Nephron (organoid): Measurements from ENCODE around the gene GNPTG.

Source experiments
- H3K27ac Mint-ChIP-seq, 3 experiments: 2 replicates each; pipeline ENCODE4 v1.8.0; 2020; ENCODE audit warnings: mixed read lengths in 3 of 3, mild to moderate bottlenecking in 2 of 3, moderate library complexity in 1 of 3
- H3K27me3 Mint-ChIP-seq: 2 replicates; pipeline ENCODE4 v1.8.0; 2021; ENCODE audit warnings: low read depth, mild to moderate bottlenecking, moderate library complexity, mixed read lengths
- H3K36me3 Mint-ChIP-seq: 2 replicates; pipeline ENCODE4 v1.8.0; 2020; ENCODE audit warnings: low read depth, mixed read lengths
- H3K4me1 Mint-ChIP-seq: 2 replicates; pipeline ENCODE4 v1.8.0; 2020; ENCODE audit warnings: mixed read lengths
- H3K4me3 Mint-ChIP-seq, 3 experiments: 2 replicates each; pipeline ENCODE4 v1.8.0; 2020; ENCODE audit warnings: mild to moderate bottlenecking in 3 of 3, mixed read lengths in 3 of 3, moderate library complexity in 2 of 3
- H3K9me3 Mint-ChIP-seq: 2 replicates; pipeline ENCODE4 v1.8.0; 2020; ENCODE audit warnings: mixed read lengths
- CTCF ChIP-seq, 3 experiments: fragments of 200-600 bp; sonication (generic); IDR thresholded peaks; one replicate each; pipeline ENCODE4 v1.5.0; 2021; ENCODE audit warnings: antibody characterized with exemption in 3 of 3; ENCODE audit not compliant: unreplicated experiment in 3 of 3

The GNPTG gene

DNA sequence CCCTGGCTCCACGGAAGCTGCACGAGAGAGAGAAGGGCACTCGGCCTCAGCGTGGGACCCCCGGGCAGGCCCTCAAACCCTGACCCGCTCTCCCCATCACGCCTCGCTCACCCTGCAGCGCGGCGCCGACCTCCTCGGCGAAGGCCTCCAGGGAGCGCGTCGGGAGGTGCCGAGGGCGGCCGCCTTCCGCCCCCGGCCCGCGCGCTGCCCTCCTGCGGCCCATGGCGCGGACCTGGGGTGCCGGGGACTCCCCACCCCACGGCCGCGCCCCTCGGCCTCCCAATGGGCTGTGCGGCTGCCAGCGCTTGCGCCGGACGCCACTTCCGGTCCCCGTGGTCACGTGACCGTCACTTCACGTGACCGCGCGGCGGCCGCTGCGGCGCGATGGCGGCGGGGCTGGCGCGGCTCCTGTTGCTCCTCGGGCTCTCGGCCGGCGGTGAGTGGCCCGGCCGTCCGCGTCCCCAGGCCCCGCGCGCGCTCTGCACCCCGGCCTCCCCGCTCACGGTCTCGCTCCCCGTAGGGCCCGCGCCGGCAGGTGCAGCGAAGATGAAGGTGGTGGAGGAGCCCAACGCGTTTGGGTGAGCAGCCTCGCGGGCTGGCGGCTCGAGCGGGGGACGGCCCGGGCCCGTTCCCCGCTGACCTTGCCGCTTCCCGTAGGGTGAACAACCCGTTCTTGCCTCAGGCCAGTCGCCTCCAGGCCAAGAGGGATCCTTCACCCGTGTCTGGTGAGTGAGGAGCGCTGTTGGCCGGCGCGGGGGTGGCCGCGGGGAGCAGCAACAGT, at the start of gene GNPTG, which contains the start of gene TSR3:
TSS of gene GNPTG (plus strand) at position 350 of the 781 bp plus-strand sequence. CDS start at position 385, 35 bp downstream.
TSS of gene TSR3 (minus strand) at position 297 of the 781 bp plus-strand sequence. CDS start at position 223, 74 bp downstream.
- Mint-ChIP-seq H3K27ac (peak within 1 kb of the TSS in 1 of 3 experiments; percentile 79), H3K9me3 (peaks cover 2% of the 10 kb centered on the region), H3K4me3 (peak within 1 kb of the TSS; percentile 87 to 97 (median 96)), H3K36me3 (no peaks in the 10 kb centered on the region), H3K4me1 (peaks cover 24% of the 10 kb centered on the region), H3K27me3 (peaks cover 3% of the 10 kb centered on the region)
- TF ChIP-seq CTCF (IDR thresholded peaks at IDR 0.05; ENCODE audit: unreplicated experiment in 3 of 3) = no peak

DNA sequence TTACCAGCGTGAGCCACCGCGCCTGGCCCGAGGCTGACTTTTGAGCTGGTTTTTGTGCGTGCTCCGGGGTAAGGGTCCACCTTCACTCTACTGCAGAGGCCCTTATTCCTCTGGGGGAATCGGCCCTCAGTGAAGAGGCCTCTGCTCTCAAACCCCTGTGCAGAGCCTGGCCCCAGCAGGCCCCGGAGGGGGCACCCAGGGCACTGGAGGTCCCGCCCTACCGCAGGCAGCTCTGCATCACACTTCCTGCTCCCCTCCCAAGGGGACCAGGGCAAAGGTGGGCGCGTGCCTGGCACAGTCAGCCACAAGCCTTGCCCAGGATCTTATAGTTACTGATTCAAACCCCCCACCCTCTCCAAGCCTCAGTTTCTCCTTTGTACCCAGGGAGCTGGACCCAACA, 45.9 kb upstream of the GNPTG start:
- no peak for TF ChIP-seq CTCF (IDR thresholded peaks at IDR 0.05; ENCODE audit: unreplicated experiment in 3 of 3)
- H3K4me3 Mint-ChIP-seq = no peak overlapping the region
- H3K4me1 Mint-ChIP-seq = peaks cover 9% of the 10 kb centered on the region
- no peak overlapping the region for H3K27ac Mint-ChIP-seq
- no peaks in the 10 kb centered on the region for H3K9me3 Mint-ChIP-seq
- no peaks in the 10 kb centered on the region for H3K36me3 Mint-ChIP-seq
- H3K27me3 Mint-ChIP-seq = peaks cover 18% of the 10 kb centered on the region

DNA sequence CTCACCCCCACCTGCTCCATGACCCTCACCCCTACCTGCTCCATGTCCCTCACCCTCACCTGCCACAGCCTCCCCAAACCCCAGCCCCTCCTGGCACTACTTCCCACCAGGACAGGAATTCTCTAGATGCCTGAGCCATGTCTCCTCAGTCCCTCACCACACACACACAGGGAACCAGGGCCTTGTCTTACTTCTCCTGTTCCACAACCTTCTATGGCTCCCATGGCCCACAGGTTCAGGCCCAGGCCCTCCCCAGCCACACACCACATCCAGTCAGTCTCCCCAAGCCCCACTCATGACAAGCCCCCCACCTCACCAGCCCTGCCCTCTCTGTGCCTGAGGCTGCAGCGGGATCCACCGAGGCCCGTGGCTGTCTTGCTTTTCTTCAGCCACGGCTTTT, 45.4 kb upstream of the GNPTG start:
- H3K27me3 Mint-ChIP-seq = peaks cover 18% of the 10 kb centered on the region
- peak overlapping the region in 2 of 3 experiments; percentile 69 to 79 for H3K27ac Mint-ChIP-seq
- H3K36me3 Mint-ChIP-seq = no peaks in the 10 kb centered on the region
- TF ChIP-seq CTCF (IDR thresholded peaks at IDR 0.05; ENCODE audit: unreplicated experiment in 3 of 3) = no peak
- no peaks in the 10 kb centered on the region for H3K9me3 Mint-ChIP-seq
- peak overlapping the region; percentile 56 to 77 (median 73) for H3K4me3 Mint-ChIP-seq
- H3K4me1 Mint-ChIP-seq = peaks cover 14% of the 10 kb centered on the region

- peak overlapping the region; percentile 100 for H3K27ac Mint-ChIP-seq
- H3K4me3 Mint-ChIP-seq = peak overlapping the region; percentile 86 to 94 (median 92)
- no peak for TF ChIP-seq CTCF (IDR thresholded peaks at IDR 0.05; ENCODE audit: unreplicated experiment in 3 of 3)
- H3K4me1 Mint-ChIP-seq = peaks cover 22% of the 10 kb centered on the region
- peaks cover 3% of the 10 kb centered on the region for H3K36me3 Mint-ChIP-seq
- peaks cover 9% of the 10 kb centered on the region for H3K27me3 Mint-ChIP-seq
- no peaks in the 10 kb centered on the region for H3K9me3 Mint-ChIP-seq
These were observed 43.4 kb upstream of the GNPTG start for GRCh38 chr16:1308036-1308976.

GRCh38 chr16:1308977-1309885, 42.5 kb upstream of the GNPTG start, which contains the start of gene UBE2I:
UBE2I (plus strand) TSS chr16:1309636; CDS start chr16:1314031, 4,395 bp downstream.
- Mint-ChIP-seq H3K27ac (peak within 1 kb of the TSS; percentile 100), H3K9me3 (no peaks in the 10 kb centered on the region), H3K4me3 (peak within 1 kb of the TSS; percentile 92 to 100 (median 99)), H3K4me1 (peaks cover 22% of the 10 kb centered on the region), H3K27me3 (peaks cover 6% of the 10 kb centered on the region), H3K36me3 (peaks cover 5% of the 10 kb centered on the region)
- no peak for TF ChIP-seq CTCF (IDR thresholded peaks at IDR 0.05; ENCODE audit: unreplicated experiment in 3 of 3)
